Keratinocyte (primary cell): ENCODE data around the gene PGRMC2.

Experiments
- EZH2 ChIP-seq: IDR thresholded peaks from one replicate; pipeline ENCODE4 v1.6.1; 2012; ENCODE audit warnings: inconsistent platforms, mild to moderate bottlenecking, low read length, moderate library complexity
- TF ChIP-seq, protein P1 (sequence below), 3 experiments: IDR thresholded peaks in 1 of 3; conservative IDR thresholded peaks in 1 of 3; optimal IDR thresholded peaks in 1 of 3; 2 replicates in 2 of 3; 3 replicates in 1 of 3; pipeline versions ENCODE3 to v1.5.1; 2011; ENCODE audit warnings: low read length in 3 of 3, mild to moderate bottlenecking in 3 of 3, moderate library complexity in 2 of 3, control low read depth in 1 of 3, inconsistent platforms in 1 of 3; ENCODE audit not compliant: insufficient read depth in 2 of 3; ENCODE audit errors: extremely low read depth in 1 of 3

DNA sequence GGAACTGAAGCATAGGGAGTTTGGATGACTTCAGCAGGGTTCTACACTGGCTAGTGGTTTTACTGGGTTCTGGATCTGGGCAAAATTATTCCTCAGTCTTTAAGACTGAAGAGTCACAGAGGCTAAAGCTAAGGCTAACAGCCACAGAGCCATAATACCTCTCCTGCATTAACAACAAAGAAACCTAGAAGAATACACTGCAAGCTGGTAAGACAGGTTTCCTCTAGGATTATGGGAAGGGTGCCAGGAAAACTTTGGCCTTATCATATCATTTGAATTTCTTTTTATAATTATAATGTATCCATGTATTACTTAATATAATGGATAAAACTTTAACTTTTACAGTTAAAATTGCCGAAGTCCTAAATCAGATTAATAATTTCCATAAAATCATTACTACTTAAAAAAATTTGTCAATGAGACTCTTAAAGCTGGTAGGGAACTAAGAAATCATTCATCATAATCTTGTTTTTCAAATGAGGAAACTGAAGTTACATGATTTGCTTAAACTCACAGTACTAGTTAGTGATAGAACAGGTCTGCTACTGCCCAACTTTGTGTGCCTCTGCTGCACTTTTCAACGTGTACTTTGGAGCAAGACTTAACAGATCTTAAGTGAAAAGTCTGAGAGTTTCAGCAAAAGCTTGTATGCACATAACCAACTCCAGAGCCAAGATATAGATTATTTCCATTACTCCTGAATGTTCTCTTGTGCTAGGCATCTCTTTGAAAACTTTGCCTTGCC is 24.2 kb upstream of the PGRMC2 start:
- TF ChIP-seq EZH2: no peak
- TF ChIP-seq, protein P1, sequence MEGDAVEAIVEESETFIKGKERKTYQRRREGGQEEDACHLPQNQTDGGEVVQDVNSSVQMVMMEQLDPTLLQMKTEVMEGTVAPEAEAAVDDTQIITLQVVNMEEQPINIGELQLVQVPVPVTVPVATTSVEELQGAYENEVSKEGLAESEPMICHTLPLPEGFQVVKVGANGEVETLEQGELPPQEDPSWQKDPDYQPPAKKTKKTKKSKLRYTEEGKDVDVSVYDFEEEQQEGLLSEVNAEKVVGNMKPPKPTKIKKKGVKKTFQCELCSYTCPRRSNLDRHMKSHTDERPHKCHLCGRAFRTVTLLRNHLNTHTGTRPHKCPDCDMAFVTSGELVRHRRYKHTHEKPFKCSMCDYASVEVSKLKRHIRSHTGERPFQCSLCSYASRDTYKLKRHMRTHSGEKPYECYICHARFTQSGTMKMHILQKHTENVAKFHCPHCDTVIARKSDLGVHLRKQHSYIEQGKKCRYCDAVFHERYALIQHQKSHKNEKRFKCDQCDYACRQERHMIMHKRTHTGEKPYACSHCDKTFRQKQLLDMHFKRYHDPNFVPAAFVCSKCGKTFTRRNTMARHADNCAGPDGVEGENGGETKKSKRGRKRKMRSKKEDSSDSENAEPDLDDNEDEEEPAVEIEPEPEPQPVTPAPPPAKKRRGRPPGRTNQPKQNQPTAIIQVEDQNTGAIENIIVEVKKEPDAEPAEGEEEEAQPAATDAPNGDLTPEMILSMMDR (optimal IDR thresholded peaks at IDR 0.05 in 1 of 3, IDR thresholded peaks at IDR 0.05 in 1 of 3, conservative IDR thresholded peaks at IDR 0.05 in 1 of 3; ENCODE audit: extremely low read depth in 1 of 3, insufficient read depth in 2 of 3, low read length in 3 of 3): no peak
